ENCODE results near the gene STX7.

Gene STX7

GRCh38 chr6:132487762-132488161 lies 25.2 kb downstream of the STX7 start:
- H3K4me3 ChIP-seq (ENCODE audit: low read depth, low read length) = no peak overlapping the region
- no peak for DNase-seq (ENCODE audit: low read depth)
- TF ChIP-seq POLR2A (IDR thresholded peaks at IDR 0.05; ENCODE audit: extremely low read depth, insufficient read length) (no peak), MAX (IDR thresholded peaks at IDR 0.05; ENCODE audit: low read depth, low read length) (no peak), MYC (IDR thresholded peaks at IDR 0.05; ENCODE audit: low read depth, low read length) (no peak), CTCF (IDR thresholded peaks at IDR 0.05; ENCODE audit: low read depth, low read length) (no peak)

- DNase-seq (ENCODE audit: low read depth) = no peak
- no peak overlapping the region for H3K4me3 ChIP-seq (ENCODE audit: low read depth, low read length)
- no peak for TF ChIP-seq CTCF (IDR thresholded peaks at IDR 0.05; ENCODE audit: low read depth, low read length)
- no peak for TF ChIP-seq POLR2A (IDR thresholded peaks at IDR 0.05; ENCODE audit: extremely low read depth, insufficient read length)
- TF ChIP-seq MYC (IDR thresholded peaks at IDR 0.05; ENCODE audit: low read depth, low read length) = no peak
- no peak for TF ChIP-seq MAX (IDR thresholded peaks at IDR 0.05; ENCODE audit: low read depth, low read length)
These were observed 28.3 kb downstream of the STX7 start for GRCh38 chr6:132484680-132485018.

- DNase-seq (ENCODE audit: low read depth) = peak; percentile 72
- TF ChIP-seq MYC (IDR thresholded peaks at IDR 0.05; ENCODE audit: low read depth, low read length) (no peak), MAX (IDR thresholded peaks at IDR 0.05; ENCODE audit: low read depth, low read length) (peak; percentile 50; the same call in 1 of the 2 replicates), POLR2A (IDR thresholded peaks at IDR 0.05; ENCODE audit: extremely low read depth, insufficient read length) (no peak), CTCF (IDR thresholded peaks at IDR 0.05; ENCODE audit: low read depth, low read length) (peak; percentile 30)
- no peak overlapping the region for H3K4me3 ChIP-seq (ENCODE audit: low read depth, low read length)
These were observed 28.9 kb downstream of the STX7 start for GRCh38 chr6:132483779-132484679.

- no peak for DNase-seq (ENCODE audit: low read depth)
- TF ChIP-seq MAX (IDR thresholded peaks at IDR 0.05; ENCODE audit: low read depth, low read length) = no peak
- TF ChIP-seq CTCF (IDR thresholded peaks at IDR 0.05; ENCODE audit: low read depth, low read length) = no peak
- no peak for TF ChIP-seq MYC (IDR thresholded peaks at IDR 0.05; ENCODE audit: low read depth, low read length)
- H3K4me3 ChIP-seq (ENCODE audit: low read depth, low read length) = no peak overlapping the region
These were observed 30.3 kb downstream of the STX7 start for GRCh38 chr6:132482581-132482980.

- no peak for TF ChIP-seq CTCF (IDR thresholded peaks at IDR 0.05; ENCODE audit: low read depth, low read length)
- no peak for TF ChIP-seq POLR2A (IDR thresholded peaks at IDR 0.05; ENCODE audit: extremely low read depth, insufficient read length)
- no peak for TF ChIP-seq MAX (IDR thresholded peaks at IDR 0.05; ENCODE audit: low read depth, low read length)
- TF ChIP-seq MYC (IDR thresholded peaks at IDR 0.05; ENCODE audit: low read depth, low read length) = no peak
- no peak for DNase-seq (ENCODE audit: low read depth)
- H3K4me3 ChIP-seq (ENCODE audit: low read depth, low read length) = no peak overlapping the region
These were observed 31.7 kb downstream of the STX7 start for GRCh38 chr6:132481189-132481588.
